ENCODE measurements around the gene PCDHGB4.

DNA sequence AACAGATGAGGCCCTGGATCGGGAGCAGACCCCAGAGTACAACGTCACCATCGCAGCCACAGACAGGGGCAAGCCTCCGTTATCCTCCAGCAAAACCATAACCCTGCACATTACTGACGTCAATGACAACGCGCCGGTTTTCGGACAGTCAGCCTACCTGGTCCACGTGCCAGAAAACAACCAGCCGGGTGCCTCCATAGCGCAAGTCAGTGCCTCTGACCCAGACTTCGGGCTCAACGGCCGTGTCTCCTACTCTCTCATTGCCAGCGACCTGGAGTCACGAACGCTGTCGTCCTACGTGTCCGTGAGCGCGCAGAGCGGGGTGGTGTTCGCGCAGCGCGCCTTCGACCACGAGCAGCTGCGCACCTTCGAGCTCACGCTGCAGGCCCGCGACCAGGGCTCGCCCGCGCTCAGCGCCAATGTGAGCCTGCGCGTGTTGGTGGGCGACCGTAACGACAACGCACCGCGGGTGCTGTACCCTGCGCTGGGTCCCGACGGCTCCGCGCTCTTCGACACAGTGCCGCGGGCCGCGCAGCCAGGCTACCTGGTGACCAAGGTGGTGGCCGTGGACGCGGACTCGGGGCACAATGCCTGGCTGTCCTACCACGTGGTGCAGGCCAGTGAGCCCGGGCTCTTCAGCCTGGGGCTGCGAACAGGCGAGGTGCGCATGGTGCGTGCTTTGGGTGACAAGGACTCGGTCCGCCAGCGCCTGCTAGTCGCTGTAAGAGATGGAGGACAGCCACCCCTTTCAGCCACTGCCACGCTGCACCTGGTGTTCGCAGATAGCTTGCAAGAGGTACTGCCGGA lies 31.8 kb downstream of the PCDHGB4 start:
- TF ChIP-seq POLR2A (IDR thresholded peaks at IDR 0.05) (no peak), POLR2AphosphoS5 (IDR thresholded peaks at IDR 0.05) (no peak)
- TF ChIP-seq, protein P1, sequence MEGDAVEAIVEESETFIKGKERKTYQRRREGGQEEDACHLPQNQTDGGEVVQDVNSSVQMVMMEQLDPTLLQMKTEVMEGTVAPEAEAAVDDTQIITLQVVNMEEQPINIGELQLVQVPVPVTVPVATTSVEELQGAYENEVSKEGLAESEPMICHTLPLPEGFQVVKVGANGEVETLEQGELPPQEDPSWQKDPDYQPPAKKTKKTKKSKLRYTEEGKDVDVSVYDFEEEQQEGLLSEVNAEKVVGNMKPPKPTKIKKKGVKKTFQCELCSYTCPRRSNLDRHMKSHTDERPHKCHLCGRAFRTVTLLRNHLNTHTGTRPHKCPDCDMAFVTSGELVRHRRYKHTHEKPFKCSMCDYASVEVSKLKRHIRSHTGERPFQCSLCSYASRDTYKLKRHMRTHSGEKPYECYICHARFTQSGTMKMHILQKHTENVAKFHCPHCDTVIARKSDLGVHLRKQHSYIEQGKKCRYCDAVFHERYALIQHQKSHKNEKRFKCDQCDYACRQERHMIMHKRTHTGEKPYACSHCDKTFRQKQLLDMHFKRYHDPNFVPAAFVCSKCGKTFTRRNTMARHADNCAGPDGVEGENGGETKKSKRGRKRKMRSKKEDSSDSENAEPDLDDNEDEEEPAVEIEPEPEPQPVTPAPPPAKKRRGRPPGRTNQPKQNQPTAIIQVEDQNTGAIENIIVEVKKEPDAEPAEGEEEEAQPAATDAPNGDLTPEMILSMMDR (IDR thresholded peaks at IDR 0.05) = no peak

All from suprapubic skin (tissue), 4 donors.